ENCODE results near the gene IMPG1. TPM values are rescaled to one million over a fixed set of nuclear protein-coding genes. Genes with fewer than 3 reads are reported as not detected.

IMPG1 gene
- total RNA-seq, 1 donor from 2014 or later, result not detected

DNA sequence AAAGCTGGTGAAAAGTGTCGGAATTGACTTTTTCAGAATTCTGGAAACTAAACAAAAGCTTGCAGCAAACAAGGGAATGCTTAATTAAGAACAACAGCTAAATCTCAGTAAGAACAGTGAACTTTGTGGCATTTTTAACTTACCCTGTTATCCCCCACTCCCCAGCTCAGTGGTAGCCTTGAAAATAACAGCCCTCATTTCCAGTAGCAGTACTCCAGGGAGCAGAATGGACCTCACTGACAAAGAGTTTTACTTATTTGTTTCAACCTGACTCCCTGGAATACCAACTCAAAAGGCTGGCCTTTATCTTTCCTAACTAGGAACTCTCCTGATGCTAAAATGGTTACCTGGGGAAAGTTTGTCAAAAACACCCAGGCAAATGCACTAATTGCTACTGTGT is 108.9 kb downstream of the IMPG1 start:
- no peak for DNase-seq (ENCODE audit: low spot score)
- intact Hi-C loops (cut with DNase I), result no loop called here

DNA sequence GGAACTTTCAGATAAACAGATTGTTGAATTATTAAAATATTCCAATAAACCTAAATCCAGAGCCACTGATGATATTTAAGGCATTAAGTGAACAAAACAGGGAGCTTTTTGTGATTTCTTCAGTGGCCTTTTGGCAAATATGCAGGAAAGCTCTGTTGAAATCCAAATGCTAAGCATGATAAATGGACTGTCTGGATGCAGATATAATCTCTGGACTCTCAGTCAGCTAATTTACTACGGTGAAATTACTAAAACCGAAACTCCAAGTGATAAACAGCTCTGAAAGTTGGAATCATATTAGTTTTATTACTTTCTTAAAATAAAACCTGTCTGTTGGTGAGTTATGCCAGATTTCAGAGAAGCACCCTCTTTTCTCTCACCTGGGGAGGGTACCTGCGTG is 120.3 kb downstream of the IMPG1 start:
- intact Hi-C loops (cut with DNase I), result no loop called here
- no peak for DNase-seq (ENCODE audit: low spot score)

- no peak for DNase-seq (ENCODE audit: low spot score)
- intact Hi-C loops (cut with DNase I), result no loop called here
Observed at GRCh38 chr6:75947935-75948334, 124.5 kb downstream of the IMPG1 start.

GRCh38 chr6:75946146-75946831 is 126.2 kb downstream of the IMPG1 start:
- intact Hi-C loops (cut with DNase I), result no loop called here
- no peak for DNase-seq (ENCODE audit: low spot score)

- no peak for DNase-seq (ENCODE audit: low spot score)
- intact Hi-C loops (cut with DNase I), result no loop called here
Observed at GRCh38 chr6:75943381-75943780, 129.1 kb downstream of the IMPG1 start.

GRCh38 chr6:75941509-75941908 is 131.0 kb downstream of the IMPG1 start:
- DNase-seq (ENCODE audit: low spot score), result no peak
- intact Hi-C loops (cut with DNase I), result no loop called here

- intact Hi-C loops (cut with DNase I), result no loop called here
- no peak for DNase-seq (ENCODE audit: low spot score)
Observed at GRCh38 chr6:75940564-75940963, 131.9 kb downstream of the IMPG1 start.

DNA sequence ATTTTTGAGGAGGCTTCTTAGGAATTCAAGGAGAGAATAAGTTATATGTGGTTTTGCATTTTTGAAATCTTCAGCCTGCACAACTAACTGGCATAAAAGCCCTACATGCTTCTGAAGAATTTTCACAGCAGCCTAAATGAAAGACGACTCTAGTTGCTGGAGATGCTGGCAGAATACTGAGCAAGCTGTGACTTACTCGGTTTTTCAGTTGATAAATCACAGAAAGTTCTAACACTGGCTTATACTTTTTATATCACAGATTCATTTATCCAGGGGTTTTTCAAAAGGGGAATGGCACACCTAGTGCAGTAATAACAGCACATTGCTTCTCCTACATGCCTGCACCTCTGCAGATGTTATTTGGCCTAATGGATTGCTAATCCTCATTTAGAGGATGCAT is 134.6 kb downstream of the IMPG1 start:
- intact Hi-C loops (cut with DNase I), result loop anchor here (10.0 kb wide), 2 partner anchors 417 to 927 kb away; no protein-coding TSS in a partner anchor
- no peak for DNase-seq (ENCODE audit: low spot score)

DNA sequence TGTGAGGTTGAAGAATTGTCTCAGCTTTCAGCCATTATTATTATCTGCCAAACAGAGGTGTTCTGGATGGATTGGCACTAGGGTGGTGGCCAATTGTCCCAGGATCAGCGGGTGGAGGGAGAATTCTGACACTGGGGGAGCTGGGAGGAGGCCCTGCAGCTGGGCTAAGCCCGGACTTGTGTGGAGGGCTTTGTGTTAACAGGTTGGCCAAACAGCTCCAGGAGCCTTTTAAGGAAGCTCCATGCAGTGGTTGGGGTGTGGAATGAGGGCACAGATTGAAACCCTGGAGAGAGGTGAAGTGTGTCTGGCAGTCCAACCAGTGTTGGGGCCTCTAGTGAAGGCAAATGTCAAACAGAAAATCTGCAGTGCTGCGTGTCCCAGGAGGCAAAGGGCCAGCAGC is 135.8 kb downstream of the IMPG1 start:
- intact Hi-C loops (cut with DNase I), result loop anchor here (10.0 kb wide), 2 partner anchors 418 to 928 kb away; no protein-coding TSS in a partner anchor
- no peak for DNase-seq (ENCODE audit: low spot score)

GRCh38 chr6:75935473-75935793 is 137.0 kb downstream of the IMPG1 start:
- no peak for DNase-seq (ENCODE audit: low spot score)
- intact Hi-C loops (cut with DNase I), result loop anchor here (10.0 kb wide), 2 partner anchors 419 to 929 kb away; no protein-coding TSS in a partner anchor

- DNase-seq (ENCODE audit: low spot score), result no peak
- intact Hi-C loops (cut with DNase I), result loop anchor here (5.0 to 10.0 kb wide), 3 partner anchors 420 to 1522 kb away; no protein-coding TSS in a partner anchor
Observed at GRCh38 chr6:75934643-75935472, 137.6 kb downstream of the IMPG1 start.

DNA sequence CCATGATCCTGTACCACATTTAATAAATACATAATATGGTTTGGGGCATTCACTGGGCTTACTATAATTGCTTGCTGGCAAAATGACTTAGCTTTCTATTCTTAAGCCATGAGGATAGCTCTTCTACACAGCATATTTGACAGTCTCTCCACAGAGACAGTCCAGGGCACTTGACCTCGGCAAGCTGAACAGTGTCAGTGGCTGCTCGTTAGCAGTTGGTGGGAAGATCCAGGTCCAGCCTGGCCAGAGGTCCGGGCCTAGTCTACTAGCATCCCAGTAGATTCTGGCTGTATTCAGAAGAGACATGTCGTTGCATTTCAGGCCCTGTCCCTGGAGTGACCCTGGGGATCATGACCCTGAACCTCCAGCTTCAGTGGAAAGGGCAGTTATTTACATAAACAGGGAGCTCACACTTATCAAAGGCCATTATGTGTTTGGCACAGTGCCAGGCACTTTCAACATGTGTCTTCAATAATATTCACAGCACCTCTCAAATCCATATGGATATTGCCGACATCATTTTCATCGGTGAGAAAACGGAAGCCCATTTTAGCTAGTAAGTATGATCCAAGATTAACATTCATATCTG is 139.0 kb downstream of the IMPG1 start:
- DNase-seq (ENCODE audit: low spot score), result no peak
- intact Hi-C loops (cut with DNase I), result loop anchor here (5.0 to 10.0 kb wide), 3 partner anchors 421 to 1524 kb away; no protein-coding TSS in a partner anchor

- intact Hi-C loops (cut with DNase I), result loop anchor here (5.0 to 10.0 kb wide), 3 partner anchors 423 to 1525 kb away; no protein-coding TSS in a partner anchor
- no peak for DNase-seq (ENCODE audit: low spot score)
Observed at GRCh38 chr6:75932067-75932466, 140.4 kb downstream of the IMPG1 start.

- no peak for DNase-seq (ENCODE audit: low spot score)
- intact Hi-C loops (cut with DNase I), result loop anchor here (5.0 to 10.0 kb wide), 3 partner anchors 424 to 1526 kb away; no protein-coding TSS in a partner anchor
Observed at GRCh38 chr6:75931011-75931680, 141.3 kb downstream of the IMPG1 start.

DNA sequence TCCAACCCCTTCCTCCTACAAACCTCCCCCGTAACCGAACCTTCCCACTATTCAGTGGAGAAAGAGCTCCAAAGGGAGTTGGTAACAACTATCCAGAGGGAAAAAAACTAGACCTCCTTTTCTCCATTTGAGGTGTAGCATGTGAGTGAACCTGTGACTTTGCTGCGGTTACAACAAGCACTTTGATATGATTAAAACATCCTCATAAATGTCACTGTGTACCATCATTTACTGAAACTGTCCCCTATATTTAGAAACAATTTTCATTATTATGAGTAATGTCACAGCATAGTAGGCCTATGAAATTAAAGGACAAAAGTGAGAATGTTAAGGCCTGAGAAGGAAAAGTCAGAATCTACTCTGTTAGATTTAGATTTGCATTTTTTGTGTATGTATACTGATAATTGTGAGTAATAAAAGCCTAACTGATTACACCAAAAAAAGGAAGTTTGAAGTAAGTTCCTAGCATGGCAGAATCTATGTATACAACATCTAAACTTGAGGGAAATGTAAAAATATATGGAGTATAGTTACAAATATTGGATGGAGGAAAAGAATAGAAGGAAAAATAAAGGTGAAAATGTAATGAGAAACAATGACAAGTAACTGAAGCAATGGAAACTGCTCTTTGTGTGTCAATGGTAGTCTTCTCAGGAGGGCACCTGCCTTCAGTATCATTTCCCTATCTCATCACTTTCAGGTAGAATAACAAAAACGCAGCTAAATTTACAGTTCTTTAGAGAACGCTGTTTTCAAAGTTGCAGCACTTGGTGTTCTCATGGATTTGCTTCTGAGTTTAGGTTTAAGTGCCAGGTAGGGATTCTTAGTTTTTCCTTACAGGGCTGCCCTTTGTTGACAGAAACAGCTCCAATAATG is 145.9 kb downstream of the IMPG1 start:
- no peak for DNase-seq (ENCODE audit: low spot score)
- intact Hi-C loops (cut with DNase I), result no loop called here

- intact Hi-C loops (cut with DNase I), result no loop called here
- no peak for DNase-seq (ENCODE audit: low spot score)
Observed at GRCh38 chr6:75922226-75922625, 150.2 kb downstream of the IMPG1 start.

DNA sequence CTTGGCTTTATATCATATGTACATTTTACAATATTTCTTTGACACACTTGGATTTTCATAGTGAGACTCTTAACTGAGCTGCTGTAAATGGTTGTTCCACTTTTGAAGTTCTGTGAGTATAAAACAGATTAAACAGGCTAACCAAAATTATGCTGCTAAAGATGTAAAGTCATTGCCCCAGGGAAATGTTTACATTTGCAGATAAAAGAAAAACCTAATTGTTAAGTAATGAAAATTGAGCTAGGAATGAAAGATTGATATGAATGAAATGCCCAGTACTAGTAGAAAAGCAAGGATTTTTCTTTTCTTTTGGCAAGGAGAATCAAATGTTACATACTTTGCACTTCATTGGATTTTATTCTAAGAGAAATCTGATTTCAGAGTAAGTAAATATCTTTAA is 159.4 kb downstream of the IMPG1 start:
- intact Hi-C loops (cut with DNase I), result no loop called here
- no peak for DNase-seq (ENCODE audit: low spot score)

- no peak for DNase-seq (ENCODE audit: low spot score)
- intact Hi-C loops (cut with DNase I), result no loop called here
Observed at GRCh38 chr6:75907444-75907843, 165.0 kb downstream of the IMPG1 start.

DNA sequence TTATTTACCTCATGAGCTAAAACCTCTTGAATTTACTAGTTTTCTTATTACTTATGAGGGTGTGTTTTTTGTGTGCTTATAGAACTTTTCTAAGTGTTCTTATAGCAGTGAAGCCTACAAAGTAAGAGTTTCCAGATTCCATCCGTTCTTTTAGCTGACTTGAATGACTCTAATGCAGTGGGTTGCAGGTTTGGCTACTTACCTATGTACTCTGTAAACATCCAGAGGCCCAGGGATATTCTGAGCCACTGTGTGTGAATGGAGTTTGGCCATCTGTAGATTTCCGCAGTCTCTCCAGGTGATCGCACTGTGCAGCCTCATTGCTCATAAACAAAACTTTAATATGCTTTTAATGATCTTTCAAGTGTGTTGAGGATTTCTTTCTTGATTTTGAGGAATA is 165.6 kb downstream of the IMPG1 start:
- DNase-seq (ENCODE audit: low spot score), result no peak
- intact Hi-C loops (cut with DNase I), result no loop called here

Measured in cardiac septum (tissue), 1 donor.